ENCODE results near the gene DNAH9.

DNAH9 gene

DNA sequence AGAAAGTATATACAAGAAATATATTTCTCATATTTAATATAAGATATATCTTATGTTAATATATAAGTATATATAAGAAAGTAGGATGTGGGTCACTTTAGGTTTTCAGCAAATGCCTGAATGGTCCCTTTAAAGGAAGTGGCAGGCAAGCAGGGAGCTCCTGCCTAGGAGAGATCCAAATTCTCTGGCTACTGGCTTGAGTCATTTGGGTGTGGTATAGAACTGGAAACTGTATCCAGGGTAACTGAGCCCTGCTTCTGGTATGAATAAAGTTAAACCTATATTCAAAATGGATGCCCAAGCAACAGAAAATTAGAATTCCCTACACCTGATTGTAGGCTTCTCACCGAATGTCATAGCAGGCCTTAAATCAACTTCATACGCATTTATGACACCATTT is 254.6 kb downstream of the DNAH9 start:
- DNase-seq: no peak

DNA sequence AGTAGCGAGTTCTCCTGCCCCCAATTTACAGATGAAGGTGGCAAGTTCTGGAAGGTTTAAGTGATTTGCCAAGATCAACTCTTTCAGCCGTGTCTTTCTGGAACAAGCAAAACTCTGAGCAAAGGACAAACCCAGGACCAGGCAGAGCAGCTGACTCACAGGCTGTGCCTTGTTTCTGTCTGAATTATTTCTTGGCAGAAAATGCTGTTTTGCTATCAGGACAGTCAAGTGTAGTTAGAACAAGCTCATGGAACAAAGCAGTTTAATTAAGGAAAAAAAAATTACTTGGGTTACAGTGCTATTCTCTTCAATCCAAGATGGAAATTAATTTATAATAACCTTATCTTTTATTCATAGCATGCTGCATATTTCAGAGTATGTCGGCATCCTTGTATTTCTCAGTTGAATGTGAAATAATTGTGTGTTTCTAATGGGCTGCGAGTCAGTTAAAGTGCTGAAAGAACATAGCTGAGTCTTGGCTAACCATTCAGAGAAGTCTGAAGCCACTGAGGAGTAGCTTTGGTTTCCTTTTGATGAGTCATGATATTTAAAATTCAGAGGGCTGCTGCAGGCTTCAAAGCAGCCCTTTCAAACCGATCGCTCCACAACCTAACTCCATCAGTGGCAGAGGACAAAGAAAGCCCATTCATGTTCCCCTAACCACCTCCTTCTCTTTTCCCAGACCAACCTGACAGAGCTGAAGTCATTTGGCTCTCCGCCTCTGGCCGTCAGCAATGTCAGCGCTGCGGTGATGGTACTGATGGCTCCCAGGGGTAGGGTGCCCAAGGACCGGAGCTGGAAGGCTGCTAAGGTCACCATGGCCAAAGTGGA is 255.3 kb downstream of the DNAH9 start:
- no peak for DNase-seq

DNA sequence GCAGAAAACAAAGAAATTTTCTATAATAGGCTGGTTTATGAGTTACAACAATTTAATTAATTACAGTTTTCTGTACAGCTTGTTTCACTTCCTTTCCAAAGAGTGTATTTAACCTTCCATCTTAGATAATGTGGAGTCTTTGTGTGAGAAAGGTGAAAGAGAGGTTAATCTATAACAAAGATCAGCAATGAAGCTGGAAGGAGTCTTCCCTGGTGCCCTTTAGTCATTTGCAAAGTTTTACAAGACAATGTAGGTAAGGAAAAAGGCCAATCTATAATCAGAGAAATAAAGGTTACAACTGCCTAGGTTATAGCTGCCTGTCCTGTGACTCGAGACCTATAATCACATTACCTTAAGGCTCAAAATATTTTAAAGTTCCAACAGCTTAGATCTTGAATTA is 257.0 kb downstream of the DNAH9 start:
- no peak for DNase-seq

DNA sequence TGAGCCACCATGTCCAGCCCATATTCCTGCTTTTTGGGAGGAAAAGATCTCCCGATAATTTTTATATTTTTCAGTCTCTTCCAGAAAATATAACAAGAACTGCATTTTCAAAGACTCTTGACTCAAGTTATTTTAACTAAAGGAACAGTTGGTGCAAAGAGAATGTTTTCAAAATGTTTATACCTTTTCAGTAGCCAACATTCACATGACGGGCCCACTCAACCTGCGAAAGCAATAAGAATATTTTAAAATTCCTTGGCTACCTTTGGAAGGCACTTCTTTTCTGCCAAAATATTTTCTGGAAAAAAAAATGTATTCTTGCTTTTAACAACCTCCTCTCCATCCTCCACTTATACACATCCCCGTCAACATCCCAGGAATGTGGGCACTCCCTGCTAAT is 258.7 kb downstream of the DNAH9 start:
- no peak for DNase-seq

DNA sequence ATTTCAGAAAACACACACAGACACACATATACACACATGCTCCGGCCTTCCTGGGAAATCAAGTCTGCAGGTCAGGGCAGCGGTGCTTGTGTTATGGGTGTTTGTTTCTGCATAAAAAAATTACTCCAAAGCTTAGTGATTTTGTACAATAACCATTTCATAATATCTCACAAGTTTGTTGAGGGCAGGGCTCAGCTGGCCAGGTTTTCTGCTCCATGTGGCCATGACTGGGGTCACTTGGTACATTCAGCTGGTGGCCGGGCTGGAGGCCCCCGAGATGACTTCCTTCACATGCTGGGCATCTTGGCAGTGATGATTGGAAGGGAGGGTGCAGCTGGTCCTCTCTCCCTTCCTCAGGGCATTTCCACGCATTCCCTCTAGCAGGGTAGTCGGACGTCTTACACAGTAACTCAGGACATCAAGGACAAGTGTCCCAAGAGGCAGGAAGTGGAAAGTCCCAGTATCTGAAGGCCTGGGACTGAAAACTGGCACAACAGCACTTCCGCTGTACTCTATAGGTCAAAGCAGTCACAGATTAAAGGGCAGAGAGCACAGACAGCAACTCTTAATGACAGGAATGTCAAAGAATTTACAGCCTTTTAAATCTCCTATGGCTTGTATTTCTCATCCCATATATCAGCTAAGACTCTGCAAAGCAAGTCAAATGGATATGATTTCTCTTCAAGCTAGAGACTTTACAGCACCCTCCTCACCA is 271.6 kb downstream of the DNAH9 start:
- DNase-seq: no peak

DNA sequence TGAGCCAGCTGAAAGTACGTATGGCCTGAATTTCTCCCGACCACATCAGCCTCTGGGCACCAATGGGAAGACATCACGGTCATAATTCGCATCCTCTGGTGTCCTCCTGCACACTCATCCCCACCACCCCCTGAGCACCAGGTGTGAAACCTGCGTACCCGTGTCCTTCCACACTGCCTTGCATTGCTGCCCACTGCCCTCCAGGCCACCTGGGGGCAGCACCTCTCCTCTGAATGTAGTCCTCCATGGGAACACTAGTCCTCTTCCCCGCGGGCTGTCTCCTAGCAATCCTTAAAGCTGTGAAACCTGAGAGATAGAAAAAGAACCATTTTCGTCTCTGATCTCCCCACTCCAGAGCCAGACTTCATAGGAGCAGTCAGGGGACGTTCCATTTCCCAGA is 273.5 kb downstream of the DNAH9 start:
- DNase-seq: no peak

DNA sequence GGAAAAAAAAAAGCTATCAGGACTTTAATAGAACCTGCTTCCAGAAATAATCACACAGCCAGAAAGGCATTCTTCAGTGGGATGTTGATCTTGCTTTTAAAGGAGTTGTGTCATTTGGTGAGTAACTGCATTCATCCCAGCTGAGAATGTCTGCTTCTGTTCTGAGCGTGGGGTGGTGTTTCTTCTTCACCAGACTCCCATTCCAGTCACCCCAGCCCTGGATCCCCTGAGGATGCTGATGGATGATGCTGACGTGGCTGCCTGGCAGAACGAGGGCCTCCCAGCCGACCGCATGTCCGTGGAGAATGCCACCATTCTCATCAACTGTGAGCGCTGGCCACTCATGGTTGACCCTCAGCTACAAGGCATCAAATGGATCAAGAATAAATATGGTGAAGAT is 276.5 kb downstream of the DNAH9 start:
- no peak for DNase-seq

DNA sequence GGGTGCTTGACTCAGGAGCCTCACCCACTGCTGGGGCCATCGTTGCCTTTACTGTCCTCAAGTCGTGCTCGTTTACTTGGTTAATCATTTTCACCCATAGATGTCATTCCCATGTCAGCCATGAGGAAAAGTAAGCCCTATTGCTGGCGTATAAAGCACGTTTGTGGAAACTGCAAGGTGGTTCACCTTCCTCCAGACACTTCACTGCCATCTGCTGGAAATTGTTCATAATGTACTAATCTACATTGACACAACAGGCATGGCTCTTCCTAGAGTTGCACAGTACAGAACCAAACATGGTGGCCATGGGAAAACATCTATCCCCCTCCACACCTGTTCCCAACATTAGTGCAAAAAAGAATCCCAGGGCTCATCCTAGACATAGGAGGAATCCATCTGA is 282.4 kb downstream of the DNAH9 start:
- DNase-seq: no peak

DNA sequence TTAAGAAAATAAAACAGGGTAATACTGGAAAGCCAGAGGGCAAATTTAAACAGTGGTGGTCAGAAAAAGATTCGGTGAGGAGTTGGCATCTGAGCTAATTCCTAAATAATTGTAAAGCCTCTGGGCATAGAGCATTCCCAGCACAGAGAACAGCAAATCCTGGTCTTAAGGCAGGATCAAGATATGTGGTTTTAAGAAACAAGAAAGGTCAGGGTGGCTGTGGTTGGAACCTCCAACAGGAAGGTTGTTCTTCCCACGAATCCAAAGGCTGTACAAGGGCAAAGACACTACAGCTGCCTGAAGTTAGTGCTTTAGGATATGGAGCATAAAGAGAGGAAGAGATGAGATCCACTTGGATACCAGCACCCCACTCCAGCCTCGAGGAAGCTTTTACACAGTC is 284.4 kb downstream of the DNAH9 start:
- DNase-seq: no peak

DNA sequence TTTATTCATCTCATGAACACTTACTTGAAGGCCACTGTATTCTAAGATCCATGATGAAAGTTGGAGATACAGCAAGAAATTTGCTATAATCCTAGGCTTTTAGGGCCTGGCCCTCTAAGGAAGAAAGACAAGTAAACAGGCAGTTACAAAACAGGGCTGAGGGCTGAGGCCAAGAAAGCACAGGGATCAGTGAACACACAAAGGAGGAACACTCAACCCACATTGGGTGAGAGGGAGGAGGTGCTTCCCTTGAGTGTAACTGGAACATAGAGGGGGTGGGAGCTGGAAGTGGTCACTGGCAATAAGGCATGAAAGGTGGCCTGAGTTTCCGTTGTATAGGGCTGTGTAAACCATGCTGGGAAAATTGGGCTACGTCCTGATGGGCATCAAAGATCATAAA is 286.8 kb downstream of the DNAH9 start:
- no peak for DNase-seq

DNA sequence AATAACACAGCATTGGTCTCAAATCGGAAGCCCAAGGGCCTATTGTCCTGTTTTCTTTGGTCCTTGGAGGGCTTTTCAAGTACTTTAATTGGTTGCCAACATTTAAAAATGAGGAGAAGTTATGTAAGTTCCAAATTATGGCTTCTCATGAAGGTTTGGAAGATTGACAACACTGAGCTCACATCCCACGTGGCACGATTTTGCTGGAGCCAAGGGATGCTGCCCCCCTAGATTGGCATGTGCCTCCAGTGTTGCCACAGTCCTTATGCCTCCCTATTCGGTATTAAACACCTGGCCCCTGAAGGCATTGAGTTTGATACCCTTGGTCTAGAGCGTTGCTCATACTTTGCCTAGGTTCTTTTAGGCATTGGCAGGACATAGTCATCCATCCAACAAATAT is 291.0 kb downstream of the DNAH9 start:
- DNase-seq: no peak

DNA sequence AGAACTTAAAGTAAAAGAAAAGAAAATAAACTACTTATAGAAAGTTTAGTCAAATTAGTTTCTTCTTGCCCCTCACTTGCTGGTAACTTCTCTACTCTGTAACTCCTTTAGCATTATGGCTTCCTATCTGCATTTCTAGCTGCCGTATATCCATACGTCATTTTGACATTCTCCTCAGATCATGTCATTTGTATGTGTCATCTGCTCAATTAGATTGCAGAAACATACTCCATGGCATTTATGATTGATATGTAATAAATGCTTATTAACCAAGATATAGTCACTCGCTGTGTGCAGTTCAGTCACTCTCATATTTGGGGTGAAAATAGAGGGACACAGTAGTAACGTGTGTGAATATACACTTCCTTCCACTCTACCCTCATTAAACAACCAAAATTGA is 295.6 kb downstream of the DNAH9 start:
- no peak for DNase-seq

DNA sequence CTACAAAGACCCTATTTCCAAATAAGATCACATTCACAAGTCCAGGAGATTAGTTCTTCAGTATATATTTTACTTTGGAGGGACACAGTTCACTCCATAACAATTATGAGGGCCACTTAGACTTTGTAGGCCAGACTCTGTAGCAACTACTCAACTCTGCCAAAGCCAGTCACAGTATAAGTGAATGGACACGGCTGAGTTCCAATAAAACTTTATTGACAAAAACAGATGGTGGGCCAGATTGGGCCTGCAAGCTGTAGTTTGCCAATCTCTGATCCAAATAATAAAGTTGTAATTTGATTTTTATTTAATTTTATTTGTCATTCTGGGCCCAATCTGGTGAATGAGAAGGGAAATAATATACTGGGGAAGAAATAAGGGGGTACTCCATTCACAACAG is 297.9 kb downstream of the DNAH9 start:
- DNase-seq: no peak

DNA sequence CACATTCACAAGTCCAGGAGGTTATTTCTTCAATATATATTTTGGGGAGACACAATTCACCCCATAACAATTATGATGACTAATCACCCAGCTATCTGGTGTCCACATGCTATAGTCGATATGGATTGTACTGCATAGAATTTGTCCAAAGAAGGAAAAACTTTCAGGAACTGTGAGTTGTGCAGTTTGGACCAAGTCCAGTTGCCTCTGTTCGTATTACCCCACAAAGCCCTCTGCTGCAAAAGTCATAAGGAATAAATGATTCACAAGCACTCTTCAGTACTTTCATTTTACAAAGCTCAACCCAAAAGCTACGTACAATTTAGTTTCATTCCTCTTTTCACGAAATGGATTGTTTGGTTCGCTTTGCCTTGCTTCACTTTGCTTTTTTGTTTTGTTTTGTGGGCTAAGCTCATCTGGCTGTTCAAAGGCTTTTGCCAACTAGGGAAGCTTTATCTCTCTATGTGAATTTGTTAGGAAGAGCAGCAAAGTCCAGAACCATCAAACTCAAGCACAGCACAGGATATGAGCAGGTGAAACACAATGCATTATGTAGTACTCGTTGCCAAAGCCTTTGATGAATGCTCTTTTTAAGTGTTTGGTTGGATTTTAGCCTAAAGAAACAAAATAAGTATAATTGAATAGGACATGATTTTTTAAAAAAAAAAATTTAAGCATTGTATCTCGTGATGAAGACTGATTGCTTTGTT is 300.4 kb downstream of the DNAH9 start:
- DNase-seq: no peak

DNA sequence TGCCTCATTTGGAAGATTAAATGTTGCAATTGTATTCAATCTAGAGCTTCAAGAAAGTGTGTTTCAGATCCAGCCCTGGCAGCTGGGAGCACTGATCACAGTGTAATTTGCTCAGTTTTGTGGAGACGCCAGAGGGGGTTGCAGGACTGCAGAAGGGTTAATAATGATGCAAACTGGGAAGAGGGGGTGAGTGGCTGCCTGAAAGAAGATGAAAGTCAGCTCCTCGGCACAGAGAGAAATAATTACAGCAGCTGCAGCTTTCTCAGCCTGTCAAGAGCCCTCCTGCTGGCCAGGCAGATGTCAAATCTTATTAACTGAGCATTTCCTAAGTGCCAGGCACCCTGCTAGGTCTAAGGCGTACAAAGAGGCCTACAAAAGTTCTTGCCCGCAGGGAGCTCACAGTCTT is 301.3 kb downstream of the DNAH9 start:
- DNase-seq: no peak

DNA sequence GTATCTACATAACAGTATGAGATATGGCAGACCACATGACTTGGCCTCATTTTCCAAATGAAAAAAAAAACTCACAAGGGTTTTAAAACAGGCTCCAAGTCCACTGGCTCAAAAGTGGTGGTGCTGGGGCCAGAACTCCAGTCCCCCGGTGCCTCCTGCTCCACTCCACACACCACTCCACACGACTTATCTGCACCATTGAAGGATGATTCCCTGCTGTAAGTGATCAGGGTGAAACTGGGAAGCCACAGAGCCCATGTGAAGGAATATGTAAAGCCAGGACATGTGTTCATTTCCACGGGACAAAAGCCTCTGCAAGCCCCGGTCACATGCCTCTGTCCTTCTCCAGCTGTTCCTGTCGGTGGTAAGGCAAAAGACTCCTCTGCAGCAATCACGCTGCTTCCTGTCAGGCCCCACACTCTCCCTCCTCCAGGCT is 301.8 kb downstream of the DNAH9 start:
- DNase-seq: no peak

DNA sequence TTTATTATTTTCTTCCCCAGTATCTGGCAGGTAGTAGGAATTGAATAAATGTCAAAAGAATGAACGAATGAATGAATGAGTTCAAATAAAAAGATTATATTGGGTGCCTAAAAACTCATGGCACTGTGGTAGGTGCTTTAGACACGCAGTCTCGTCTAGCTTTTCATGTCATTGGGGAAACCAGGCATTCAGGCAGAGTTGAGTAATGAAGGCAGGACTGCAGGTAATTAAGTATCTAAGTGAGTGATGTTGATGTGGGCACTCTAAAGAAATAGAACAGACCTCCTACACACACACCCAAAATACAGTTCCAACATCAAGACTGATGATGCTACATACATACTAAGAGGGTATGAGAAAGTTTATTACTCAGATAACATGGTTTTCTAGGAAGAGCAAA is 302.4 kb downstream of the DNAH9 start:
- no peak for DNase-seq

DNA sequence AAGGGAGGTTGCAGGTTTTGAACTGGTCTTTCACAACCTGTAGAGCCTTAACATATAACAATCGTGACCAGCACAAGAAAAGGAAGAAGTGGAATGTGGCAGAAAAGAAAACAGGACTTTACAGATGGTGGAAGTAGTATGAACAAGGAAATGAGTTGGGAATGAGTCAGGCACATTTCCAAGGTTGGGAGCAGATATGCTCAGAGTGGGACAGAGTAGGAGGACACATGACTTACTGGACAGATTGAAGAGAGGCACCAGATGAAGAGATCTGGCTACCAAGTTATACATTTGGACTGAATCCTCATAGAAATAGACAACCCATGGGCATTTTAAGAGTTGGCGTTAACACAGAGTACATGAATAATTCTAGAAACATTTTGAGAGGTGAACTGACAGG is 303.7 kb downstream of the DNAH9 start:
- DNase-seq: no peak

DNA sequence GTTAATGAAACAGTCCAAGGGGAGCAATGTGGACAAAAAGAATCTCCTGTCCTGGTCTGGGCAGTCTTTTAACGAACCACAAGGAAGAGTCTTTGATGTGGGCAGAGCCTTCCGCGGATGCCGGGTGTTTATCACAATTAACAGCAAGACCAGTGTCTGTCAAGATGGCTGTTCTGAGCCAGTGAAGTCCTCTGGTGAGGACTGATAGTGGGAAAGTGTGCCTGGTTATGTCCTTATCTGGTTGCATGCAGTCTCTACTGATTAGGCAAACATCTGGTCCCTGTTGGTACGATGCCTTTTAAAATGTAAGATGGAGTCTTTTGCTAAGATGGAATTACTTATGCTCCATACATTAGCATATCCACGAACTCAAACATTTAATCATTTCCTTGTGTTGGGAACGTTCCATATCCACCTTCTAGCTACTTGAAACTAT is 310.5 kb downstream of the DNAH9 start:
- DNase-seq: no peak

DNA sequence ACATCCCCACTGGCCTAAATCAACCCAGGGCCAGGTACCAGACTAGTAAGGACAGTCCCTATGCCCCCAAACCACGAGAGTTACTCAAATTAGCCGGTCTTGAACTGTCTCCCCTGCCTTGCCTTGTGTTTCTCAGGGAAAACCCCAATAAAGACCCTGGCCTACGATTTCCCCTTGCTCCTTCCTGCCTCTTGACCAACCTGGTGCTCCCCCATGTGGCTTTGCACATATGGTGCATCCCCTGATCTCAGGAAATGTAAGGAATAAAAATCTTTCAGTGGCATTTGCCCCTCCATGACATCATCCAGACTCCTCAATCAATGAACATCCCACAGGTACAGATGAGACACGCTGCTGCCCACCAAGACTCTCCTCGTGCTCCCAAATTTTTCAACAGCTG is 311.1 kb downstream of the DNAH9 start:
- no peak for DNase-seq

DNA sequence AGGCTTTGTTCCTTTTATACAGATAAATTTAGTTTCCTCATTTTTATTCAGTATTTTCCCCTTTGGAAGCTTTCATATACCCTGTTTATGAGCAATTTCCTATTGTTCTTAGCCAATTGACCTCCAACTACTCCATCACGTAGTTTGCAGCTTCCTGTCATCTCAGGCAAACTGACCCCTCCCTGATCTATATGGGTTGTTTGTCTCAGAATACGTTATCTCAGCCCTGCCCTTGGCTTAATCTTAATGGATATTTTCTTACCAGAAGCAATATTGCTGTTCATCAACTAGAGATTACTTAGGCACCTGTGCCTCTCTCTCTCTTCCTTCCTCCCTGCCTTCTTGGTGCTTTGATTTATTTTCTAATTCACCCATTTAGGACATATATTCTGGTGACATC is 317.8 kb downstream of the DNAH9 start:
- DNase-seq: no peak

DNA sequence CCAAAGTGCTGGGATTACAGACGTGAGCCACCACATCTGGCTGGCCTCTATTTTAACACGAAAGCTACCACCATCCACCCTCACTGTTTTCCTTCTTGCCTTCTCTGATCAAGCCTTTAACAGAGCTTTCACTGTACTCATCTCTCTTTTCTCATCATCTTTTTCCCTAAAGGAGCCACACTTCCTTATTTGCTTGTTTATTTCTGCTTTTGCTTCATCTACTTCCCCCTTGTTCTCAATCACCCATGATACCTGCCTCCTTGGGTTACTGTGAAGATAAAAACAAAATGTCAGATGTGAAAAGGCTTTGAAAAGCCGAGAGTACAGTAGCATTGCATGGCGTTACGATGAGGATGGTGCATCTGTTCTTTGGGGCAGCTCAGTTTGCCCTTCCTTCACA is 319.1 kb downstream of the DNAH9 start:
- DNase-seq: no peak

DNA sequence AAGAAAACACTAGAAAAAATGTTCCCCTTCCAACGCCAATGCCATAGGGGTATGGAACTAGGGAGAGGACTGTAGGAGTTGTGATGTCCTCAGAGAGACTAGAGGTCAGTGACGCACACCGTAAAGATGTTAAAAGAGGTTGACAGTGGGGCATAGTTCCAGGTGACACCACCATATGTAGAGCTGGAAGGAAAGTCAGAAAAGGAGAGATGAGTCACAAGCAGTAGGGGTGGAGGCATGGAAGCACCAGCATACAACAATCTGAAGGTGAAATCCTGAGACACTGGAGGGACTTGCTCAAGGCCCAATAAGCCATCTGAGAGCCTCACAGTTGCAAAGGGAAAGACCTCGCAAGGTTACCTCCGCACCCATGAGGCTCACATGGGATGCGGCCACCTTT is 323.0 kb downstream of the DNAH9 start:
- DNase-seq: no peak

DNA sequence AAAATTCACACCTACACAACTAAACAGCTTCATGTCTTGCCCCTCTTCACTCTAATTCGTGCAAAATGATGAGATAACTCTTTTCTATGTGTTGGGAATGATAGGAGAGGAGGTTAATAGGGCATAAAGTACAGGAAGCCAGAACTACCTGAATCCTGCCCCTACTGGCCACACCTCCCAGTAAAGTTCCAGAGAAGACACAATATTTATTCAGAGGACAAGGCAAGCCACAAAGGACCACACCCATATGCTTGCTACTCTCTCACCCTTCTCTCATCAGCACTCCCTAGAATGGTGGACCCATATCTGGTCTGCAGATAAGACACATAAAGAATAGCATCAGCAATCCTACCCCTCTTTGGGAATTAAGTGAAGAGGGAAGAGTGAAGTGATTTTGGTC is 324.4 kb downstream of the DNAH9 start:
- DNase-seq: no peak
